Dermis blood vessel endothelial cell (primary cell): ENCODE results near the gene CMYA5. TPM values are rescaled to one million over a fixed set of nuclear protein-coding genes. Genes with fewer than 3 reads are reported as not detected.
"Not testable (repeated sequence)": the region's sequence is repeated elsewhere in the genome, so short reads cannot be mapped to it uniquely, and the experiment has no call there.

Experiments used
- DNase-seq: peaks from one replicate; pipeline ENCODE4 v3.0.0; 2010
- total RNA-seq: library from RNA; depleted of rRNA; stranded (reverse); fragments of >200 nt; gene quantifications from 2 replicates; pipeline ENCODE4 v1.2.3, GENCODE V29; 2014

Gene CMYA5
- 0.05 and 0.17 TPM in 2 replicates for total RNA-seq

DNA sequence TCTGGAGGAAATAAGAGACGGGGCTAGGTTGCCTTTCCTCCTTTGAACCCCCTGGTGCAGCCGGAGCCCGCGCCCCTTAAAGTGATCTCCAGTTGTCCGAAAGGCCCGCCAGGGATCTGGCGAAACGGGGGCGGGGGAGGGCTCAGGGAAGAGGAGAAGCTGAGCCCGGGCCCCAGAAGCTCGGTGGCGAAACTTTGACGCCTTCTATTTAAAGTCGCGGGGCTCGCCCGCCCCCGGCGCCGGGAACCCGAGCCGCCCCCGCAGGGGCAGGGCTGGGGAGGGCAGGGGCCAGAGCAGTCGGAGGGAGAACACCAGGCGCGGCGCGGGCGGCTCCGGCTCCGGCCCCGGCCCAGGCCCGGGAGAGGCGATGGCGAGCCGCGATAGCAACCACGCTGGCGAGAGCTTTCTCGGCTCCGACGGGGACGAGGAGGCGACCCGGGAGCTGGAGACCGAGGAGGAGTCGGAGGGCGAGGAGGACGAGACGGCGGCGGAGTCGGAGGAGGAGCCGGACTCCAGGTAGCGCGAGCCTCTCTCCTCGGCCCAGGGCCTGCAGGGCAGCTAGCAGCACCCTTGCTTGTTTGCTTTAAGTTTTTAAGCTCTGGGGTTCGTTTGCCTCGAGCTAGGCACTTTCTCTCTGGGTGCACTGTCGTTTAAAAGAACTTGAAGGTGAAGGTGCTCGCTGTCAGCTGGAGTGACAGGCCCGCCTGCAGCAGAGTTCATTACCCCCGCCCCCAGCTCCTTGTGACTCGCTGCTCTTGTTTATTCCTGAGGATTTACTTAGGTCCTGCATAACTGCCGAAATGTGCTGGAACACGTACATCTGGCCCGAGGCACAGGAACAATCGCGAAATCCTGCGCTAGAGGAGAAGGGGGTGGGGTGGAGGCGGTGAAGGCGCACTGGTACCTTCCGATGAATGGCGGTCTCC lies at the start of gene CMYA5:
TSS of gene CMYA5 (plus strand) at position 296 of the 926 bp plus-strand sequence. CDS start at position 368, 72 bp downstream.
- DNase-seq: peak; percentile 4

- no peak for DNase-seq
Observed at GRCh38 chr5:79640571-79641055, 49.0 kb upstream of the CMYA5 start.

- no peak for DNase-seq
Observed at GRCh38 chr5:79641414-79641813, 48.2 kb upstream of the CMYA5 start.

- DNase-seq: no peak
Observed at GRCh38 chr5:79642210-79642609, 47.4 kb upstream of the CMYA5 start.

DNA sequence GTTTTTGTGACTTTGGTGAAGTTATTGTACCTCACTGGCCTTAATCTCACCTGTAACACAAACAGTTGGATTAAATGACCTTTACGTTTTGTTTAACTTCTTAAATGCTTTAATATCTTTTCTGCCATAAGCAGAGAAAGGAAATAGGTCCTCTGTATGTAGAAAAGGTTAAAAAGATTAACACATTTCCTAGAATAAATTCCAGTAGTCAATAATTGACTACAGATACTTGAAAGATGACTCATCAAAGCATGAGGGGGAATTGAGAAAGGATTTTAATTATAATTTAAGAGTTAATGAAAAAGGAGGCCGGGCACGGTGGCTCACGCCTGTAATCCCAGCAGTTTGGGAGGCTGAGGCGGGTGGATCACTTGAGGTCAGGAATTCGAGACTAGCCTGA lies 35.8 kb upstream of the CMYA5 start:
- DNase-seq: no peak

GRCh38 chr5:79663212-79663611 lies 26.4 kb upstream of the CMYA5 start:
- no peak for DNase-seq

DNA sequence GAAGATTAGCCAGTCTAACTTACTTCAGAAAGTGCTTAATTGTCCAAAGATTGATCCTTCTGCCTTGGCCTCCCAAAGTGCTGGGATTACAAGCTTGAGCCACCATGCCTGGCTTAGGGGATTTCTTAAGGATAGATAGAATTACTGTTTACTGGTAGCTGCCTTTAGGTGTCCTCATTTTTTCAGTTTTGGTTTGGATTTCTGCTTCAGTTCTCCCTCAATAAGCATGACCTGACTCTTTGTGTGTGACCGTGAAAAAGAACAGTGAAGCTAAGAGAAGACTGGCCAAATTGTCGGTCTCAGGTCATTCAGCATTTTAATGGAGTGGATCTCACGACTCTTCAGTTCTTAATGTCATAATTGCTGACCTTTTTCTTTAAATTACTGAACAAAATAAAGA lies 22.9 kb upstream of the CMYA5 start:
- no peak for DNase-seq

- no peak for DNase-seq
Observed at GRCh38 chr5:79672392-79672791, 17.2 kb upstream of the CMYA5 start.

DNA sequence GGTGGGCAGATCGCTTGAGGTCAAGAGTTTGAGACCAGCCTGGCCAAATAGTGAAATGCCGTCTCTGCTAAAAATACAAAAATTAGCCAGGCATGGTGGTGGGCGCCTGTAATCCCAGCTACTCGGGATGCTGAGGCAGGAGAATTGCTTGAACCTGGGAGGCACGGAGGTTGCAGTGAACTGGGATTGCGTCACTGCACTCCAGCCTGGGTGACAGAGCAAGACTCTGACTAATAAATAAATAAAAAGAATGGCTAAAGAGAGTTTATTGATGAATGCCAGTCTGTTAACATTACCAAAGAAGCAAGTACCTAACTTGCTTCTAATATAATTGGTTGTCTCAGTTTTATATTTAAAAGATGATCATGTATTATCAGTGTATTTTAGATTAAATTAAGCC lies 13.3 kb upstream of the CMYA5 start:
- not testable (repeated sequence) for DNase-seq

DNA sequence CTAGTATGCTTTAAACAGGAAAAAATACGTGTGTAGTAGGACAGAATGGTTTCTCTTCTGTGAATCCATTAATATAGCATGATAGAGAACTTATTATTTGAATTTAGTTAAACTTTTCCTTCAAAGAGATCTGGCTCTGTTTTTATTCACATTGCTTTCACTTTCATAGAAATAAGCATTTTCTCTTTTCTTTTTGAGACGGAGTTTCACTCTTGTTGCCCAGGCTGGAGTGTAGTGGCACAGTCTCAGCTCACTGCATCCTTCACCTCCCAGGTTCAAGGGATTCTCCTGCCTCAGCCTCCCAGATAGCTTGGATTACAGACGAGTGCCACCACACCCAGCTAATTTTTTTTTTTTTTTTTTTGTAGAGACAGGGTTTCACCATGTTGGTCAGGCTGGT lies 7.5 kb upstream of the CMYA5 start:
- DNase-seq: not testable (repeated sequence)

DNA sequence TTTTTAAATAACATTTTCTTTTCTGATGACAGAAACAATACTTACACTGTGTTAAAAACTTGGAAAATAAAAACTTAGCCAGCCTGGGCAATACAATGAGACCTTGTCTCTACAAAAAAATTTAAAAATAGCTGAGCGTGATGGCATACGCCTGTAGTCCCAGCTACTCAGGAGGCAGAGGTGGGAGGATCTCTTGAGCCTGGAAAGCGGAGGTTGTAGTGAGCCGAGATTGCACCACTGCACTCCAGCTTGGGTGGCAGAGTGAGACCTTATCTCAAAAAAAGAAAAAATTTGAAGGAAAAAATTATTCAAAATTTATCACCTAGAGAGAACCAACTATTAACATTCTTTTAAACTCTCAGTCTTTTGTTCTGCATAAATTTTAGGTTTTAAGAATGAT lies 4.9 kb upstream of the CMYA5 start:
- DNase-seq: no peak

DNA sequence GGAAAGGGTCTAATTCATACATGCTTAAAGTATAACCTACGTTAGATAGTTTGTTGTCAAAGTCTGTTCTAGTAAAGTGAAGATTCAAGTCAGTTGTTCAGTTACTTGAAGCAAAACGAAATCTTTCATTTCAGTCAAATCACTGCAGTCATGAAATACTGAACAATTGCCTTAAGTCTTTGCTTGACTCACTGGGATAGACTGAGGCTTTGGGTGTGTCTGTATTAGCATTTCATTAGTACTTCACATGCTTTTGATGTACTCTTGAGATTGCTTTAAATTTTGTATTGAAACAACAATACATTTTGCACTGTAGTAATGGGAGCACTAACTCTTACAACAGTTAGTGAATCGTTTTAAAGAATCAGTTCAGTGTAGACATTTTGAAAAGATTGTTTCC lies 4.0 kb upstream of the CMYA5 start:
- DNase-seq: no peak

DNA sequence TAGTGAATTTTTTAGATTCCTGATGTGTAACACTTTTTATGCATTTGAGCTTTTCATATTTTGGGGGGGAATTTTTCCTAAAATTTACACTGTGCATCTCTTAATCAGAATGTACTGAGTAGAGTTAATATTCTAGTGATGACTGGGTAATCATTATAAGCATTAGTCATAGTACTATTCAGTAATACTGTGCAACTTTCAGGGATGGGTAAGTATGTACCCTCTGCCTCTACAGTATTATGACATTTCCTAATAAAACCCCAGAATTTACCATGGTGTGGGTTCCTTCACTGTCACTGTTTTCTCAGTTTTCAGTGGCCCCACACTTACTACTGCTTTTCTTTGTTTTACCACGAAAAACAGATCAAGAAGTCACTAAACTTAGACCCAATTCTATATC lies 2.8 kb upstream of the CMYA5 start:
- no peak for DNase-seq

GRCh38 chr5:79687889-79688288 lies 1.7 kb upstream of the CMYA5 start:
- DNase-seq: no peak

DNA sequence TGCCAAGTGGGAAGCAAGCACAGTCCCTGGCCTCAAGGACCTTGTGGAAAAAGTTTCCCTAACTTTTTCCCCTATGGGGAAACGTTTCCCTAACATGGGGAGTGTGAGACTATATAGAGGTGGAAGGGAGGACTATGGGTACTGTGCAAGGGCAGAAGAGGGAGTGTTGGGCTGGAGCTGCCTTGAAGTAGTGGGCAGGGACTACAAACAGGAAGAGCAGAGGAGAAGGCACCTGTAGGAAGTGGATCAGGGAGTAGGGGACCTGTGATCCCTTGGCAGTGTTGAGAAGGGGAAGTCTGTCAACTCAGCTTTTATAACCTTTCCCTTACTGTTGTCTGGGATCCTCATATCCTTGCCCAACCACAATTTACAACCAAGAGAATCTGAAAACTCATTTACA lies 1.4 kb downstream of the CMYA5 start:
- DNase-seq: no peak

DNA sequence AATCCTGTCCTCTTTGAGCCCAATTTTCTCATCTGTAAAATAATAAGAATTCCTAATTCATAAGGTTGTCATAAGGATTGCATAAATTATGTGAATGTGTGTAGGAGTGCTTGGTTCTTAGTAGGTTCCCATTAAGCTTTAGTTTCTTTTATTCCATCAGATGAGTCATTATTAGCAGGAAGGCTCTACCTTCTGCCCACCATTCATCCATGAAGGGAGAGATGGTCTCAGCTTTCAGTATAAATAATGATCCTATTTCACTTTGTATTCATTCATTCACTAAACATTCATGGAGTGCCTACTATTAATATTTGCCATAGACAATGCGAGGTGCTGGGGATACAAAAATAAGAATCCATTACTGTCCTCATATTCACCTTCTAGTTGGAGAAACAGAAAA lies 3.0 kb downstream of the CMYA5 start:
- no peak for DNase-seq

GRCh38 chr5:79694183-79694582 lies 4.5 kb downstream of the CMYA5 start:
- no peak for DNase-seq

GRCh38 chr5:79694652-79695051 lies 5.0 kb downstream of the CMYA5 start:
- no peak for DNase-seq

DNA sequence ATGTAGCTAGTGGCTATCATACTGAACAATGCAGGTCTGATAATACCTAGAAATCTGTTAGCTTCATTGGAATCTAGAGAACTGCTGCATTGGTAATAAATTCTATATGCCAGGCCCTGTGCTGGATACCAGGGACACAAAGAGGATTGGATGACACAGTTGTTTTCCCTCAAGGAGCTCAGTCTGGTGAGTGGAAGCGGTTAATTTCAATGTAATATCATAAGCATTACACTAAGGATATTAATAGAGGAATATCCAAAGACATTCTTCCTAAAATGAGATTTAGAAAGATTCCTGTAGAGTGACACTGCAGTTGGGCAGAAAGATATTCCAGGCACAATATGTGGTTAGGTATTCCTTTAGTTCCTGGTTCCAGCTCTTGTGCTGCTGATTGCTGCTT lies 5.9 kb downstream of the CMYA5 start:
- no peak for DNase-seq

GRCh38 chr5:79697222-79698170 lies 7.9 kb downstream of the CMYA5 start:
- DNase-seq: no peak

DNA sequence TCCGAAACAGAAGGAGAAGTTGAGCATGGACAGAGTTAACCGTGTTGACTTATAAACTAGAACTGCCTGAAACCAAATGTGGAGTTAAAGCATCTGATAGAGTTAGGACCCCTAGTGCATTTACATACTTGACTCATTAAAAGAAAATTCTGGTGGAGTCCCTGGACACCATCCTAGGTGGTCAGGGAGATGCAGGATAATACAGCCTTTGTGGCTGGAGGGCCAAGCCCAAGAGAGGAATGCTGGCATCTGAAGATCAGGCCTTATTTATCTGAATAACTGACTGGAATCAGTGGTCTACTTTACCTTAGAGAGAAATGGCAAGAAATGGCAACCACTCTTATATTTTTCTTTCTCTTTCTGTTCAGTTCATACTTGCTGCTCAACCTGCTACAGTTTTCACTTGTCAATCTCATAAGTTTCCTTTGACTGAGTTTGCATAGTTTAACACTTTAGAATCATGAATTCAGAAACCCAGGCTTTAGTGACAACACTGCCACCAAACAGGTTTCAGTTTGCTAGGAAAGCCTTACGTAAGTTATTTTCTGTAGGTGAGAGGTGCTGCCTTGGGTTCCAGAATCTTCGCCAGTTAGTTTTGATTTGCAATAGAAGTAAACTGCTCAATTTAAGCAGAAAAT lies 10.2 kb downstream of the CMYA5 start:
- DNase-seq: no peak

DNA sequence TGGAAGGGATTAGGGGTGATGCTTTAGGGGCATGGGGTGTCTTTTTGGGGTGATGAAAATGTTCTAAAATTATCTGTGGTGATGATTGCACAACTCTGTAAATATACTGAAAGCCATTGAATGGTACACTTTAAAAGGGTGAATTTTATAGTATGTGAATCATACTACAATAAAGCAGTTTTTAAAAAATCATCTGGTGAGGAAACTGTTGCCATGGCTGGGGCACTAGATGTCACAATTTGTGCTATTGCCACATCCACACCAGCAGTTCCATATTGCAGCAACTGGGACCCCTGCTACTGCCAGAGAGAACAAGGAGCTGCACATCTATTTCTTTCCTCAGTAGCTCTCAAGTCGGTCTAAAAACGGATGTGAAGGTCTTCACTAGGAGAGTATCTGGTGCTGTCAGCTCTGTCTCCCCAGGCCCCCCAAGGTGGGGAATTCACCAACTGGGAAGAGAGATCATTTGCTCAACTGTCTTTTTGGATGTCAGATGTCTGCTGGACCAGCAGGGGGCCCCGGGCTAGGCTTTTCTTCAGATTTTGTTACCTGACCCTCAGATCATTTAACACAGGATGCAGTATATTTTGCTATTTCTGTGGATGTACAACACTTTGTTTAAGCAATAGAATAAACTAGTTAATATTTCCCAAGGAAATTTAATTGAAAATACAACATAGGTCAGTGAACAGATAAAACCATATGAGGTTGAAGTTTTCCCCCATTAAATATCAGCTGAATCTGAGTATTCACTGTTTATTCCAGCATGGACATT lies 13.2 kb downstream of the CMYA5 start:
- peak; percentile 23 for DNase-seq
